Retinal pigment epithelial cell (primary cell): Measurements from ENCODE around the gene DSCAML1.

Experiments
- DNase-seq: peaks from one replicate; pipeline ENCODE4 v3.0.0-alpha.2; 2010; ENCODE audit warnings: low read depth
- H3K4me3 ChIP-seq: 2 replicates; pipeline ENCODE4 v1.5.1; 2011; ENCODE audit warnings: mild to moderate bottlenecking, low read length, control low read depth, moderate library complexity
- CTCF ChIP-seq: conservative IDR thresholded peaks from 2 replicates; pipeline ENCODE4 v1.5.1; 2011; ENCODE audit warnings: low read depth, low read length, control low read depth, inconsistent platforms

DSCAML1 gene

GRCh38 chr11:117631336-117632140 lies 165.5 kb downstream of the DSCAML1 start:
- TF ChIP-seq CTCF = no peak
- no peak overlapping the region for H3K4me3 ChIP-seq
- no peak for DNase-seq

- TF ChIP-seq CTCF = no peak
- DNase-seq = no peak
- no peak overlapping the region for H3K4me3 ChIP-seq
Measured at GRCh38 chr11:117629891-117630538, 167.0 kb downstream of the DSCAML1 start.

DNA sequence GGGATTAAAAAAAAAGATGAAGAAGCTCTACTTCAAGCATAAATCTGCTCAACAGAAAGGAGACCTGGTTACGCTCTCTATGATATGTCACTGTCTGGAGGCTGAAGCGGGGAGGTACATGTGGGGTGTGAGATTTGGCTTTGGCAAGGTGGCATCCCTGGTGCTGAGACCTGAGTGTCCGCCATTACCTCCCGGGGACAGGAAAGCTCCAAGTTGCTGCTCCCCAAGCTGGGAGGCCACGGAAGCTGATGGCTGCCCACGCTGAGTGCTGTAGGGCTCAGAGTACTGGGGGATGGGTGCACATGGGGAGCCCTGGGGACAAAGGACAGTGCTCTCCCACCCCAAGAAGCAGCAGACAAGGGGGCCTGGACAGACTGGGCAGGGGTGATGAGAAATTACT lies 167.9 kb downstream of the DSCAML1 start:
- no peak for TF ChIP-seq CTCF
- no peak overlapping the region for H3K4me3 ChIP-seq
- DNase-seq = no peak

DNA sequence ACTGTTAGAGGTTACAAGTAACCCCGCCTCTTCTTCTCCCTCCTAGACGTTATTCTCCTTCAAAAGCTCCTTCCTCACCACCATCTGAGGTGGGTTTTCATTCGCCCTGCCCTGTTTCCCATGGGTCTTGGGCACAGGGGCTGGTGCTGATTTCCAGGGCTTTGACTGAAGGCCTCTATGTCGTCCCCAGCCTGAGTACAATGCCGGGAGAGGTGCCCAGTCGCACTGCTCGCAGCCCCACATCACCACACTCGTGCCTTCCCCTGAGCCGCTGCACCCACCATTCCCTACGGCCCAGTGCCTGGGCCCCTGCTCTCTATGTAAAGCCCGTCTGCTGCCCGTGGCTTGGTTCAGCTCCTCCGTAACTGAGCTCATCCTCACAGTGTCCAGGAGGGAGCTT lies 169.8 kb downstream of the DSCAML1 start:
- no peak overlapping the region for H3K4me3 ChIP-seq
- no peak for DNase-seq
- no peak for TF ChIP-seq CTCF

DNA sequence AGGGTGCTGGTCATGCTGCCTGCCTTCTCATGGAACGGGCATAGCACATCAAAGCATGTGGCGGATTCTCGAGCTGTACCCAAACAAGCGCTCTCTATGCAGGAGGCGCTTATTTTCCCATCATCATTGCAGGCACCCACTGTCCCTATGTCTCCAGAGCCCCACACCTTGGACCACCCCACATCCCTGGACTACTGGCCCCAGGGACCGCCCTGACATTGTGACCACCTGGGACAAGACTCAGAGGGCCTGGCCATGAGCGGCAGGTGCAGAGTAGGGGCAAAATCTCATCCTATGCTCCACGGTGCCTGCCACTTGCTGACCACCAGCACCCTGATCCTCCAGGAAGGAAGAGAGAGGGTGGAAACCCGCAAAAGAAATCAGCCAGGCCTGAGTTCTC lies 170.4 kb downstream of the DSCAML1 start:
- no peak for DNase-seq
- no peak for TF ChIP-seq CTCF
- H3K4me3 ChIP-seq = no peak overlapping the region

GRCh38 chr11:117625237-117625636 lies 171.8 kb downstream of the DSCAML1 start:
- no peak for DNase-seq
- no peak for TF ChIP-seq CTCF
- no peak overlapping the region for H3K4me3 ChIP-seq

GRCh38 chr11:117623831-117624271 lies 173.2 kb downstream of the DSCAML1 start:
- no peak for DNase-seq
- TF ChIP-seq CTCF = no peak

More at GRCh38 chr11:117623831-117624271, 173.2 kb downstream of the DSCAML1 start:
- no peak overlapping the region for H3K4me3 ChIP-seq
